Posterior cingulate gyrus (tissue), 11 donors: ENCODE data around the gene PDLIM5.

Source experiments
- DNase-seq, 10 donors: peaks; one replicate each; pipeline versions ENCODE4 v3.0.0 to v3.0.0-alpha.2; 2020 to 2021; ENCODE audit warnings: mixed read lengths in 3 of 10
- intact Hi-C: fragments of 100-400 bp; cut with DNase I; formaldehyde crosslinking; loops from one replicate; pipeline ENCODE4 v1.15.1; 2023

Gene PDLIM5

DNA sequence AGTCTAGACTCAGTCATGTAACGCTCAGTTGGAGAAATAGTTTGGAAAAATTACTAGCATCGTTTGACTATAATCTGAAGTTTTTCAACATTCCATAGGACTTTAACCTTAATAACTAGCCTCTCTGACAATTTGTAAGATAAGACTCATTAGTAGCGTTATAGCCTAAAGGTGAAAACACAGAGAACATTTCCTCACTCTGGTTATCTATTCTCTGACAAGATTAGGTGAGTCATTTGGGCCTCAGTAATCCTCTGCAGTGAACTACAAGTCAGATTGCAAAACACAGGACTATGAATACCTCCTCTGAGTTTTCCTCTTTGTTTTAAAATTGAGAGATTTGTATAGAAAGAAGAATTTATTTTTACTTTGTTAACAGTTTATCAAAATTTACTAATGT, 31.8 kb upstream of the PDLIM5 start:
- DNase-seq: no peak

DNA sequence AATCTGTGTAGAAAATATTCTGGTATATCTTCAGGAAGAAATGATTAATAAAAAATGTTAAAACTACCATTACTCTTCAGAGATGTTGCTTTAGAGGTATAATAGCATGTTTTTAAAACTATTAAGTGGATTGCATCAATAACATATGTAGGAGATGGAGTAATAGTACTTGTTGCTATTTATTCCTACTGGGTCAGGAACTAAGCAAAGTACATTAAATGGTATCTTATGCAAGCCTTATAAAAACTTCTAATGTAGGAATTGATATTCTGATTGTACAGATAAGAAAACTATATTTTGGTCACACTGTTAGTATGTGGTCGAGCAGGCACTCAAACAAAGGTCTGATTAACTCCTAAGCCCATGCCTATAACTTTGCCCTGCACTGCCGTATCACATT, 31.4 kb upstream of the PDLIM5 start:
- intact Hi-C loops: no loop called here
- DNase-seq: no peak

More for the DNA sequence above, 31.8 kb upstream of the PDLIM5 start:
- intact Hi-C loops: no loop called here

DNA sequence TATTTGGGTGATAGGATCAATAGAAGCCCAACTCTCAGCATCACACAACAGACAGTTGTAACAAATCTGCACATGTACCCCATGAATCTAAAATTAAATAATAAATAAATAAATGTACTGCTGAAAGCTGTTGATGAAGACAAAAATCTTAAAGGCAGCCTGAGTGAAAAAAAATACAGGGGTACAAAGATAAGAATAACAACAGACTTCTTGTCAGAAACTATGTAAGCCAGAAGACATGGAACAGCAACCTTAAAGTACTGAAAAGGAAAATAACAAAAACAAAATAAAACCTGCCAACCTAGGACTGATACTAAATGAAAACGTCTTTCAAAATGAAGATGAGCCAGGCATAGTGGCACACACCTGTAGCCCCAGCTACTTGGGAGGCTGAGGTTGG, 25.0 kb upstream of the PDLIM5 start:
- no peak for DNase-seq
- intact Hi-C loops: no loop called here

DNA sequence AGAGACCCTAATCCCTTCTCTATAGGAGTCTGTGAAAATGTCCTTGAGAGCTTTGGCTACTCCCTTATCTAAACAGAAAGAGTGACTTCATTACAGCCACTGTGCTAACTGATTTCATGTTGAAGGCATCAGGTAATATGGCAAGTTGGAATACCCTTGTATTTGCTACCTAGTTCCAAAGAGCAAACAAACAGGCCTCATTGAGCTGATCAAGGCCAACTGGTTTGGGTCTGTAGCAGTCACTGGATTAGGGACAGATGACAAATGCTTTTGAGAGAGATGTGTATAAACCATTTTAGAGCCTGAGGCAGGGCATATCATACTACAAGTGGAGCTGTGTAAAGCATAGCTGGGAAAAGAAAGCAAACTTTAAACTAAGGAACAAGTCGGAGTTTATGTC, 22.9 kb upstream of the PDLIM5 start:
- no peak for DNase-seq
- intact Hi-C loops: no loop called here

DNA sequence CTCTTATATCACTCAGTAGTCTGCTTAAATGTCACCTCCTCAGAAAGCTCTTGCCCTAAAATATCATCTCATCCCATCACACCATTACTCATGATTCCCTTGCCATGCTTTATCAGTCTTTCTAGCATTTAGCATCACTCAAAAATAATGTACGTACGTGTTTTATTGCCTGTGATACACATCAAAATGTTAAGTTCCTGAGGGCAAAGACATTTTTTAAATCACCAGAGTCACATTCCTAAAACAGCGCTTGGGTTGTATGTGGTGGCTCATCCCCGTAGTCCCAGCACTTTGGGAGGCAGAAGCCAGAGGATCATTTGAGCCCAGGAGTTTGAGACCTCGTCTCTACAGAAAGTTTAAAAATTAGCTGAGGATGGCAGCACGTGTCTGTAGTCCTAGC, 21.3 kb upstream of the PDLIM5 start:
- intact Hi-C loops: no loop called here
- DNase-seq: no peak

DNA sequence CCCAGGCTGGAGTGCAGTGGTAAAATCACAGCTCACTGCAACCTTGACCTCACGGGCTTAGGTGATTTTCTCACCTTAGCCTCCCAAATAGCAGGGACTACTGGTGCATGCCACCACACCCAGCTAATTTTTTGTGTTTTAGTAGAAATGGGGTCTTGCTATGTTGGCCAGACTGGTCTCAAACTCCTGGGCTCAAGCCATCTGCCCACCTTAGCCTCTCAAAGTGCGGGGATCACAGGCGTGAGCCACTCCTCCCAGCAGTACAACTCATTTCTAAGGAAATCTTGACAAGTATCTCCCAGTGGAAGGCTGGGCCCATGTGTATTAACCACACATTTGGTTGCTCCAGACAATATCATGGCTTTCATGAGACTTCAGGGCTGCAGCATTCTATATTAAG, 20.4 kb upstream of the PDLIM5 start:
- no peak for DNase-seq
- intact Hi-C loops: no loop called here

DNA sequence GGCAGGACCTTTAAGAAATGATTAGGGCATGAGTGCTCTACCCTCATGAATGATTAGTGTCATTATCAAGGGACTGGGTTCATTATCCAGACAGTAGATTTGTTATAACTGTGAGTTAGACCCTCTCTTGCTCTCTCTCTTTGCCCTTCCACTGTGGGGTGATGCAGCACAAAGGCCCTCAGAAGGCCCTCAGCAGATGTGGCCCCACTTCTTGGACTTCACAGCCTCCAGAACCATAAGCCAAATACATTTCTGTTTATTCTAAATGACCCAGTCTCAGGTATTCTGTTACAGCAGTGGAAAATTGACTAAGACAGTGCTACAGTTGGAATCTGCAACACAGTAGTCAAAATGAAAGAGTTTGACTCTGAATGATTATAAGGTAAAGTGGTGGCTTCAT, 17.2 kb upstream of the PDLIM5 start:
- no peak for DNase-seq
- intact Hi-C loops: no loop called here

DNA sequence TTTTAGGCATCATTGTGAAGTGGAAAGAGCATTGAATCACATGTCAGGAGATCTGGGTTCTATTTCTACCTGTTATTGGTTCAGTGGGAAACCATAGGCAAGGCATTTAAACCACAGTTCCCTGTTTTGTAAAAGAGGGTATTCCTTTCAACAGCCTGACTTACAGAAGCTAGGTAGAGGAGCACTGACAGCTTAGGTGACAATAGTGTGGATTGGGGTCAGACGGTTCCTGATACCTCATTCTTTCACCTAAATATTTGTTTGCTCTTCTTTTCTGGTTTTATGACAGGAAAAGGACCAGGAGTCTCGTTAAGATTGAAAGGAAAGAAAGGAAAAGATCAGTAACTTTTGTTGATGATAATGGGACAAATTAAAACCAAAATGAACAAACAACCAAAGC, 15.9 kb upstream of the PDLIM5 start:
- intact Hi-C loops: no loop called here
- DNase-seq: no peak

DNA sequence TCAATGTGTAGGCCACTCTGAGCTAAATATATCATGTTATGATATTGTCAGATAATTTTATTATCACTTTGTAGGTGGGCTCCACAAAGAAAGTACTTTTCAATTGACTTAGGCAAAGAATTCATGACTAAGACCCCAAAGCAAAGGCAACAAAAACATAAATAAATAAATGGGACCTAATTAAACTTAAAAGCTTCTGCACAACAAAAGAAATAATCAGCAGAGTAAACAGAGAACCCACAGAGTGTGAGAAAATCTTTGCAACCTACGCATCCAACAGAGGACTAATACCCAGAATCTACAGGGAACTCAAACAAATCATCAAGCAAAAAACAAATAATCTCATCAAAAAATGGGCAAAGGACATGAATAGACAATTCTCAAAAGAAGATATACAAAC, 15.2 kb upstream of the PDLIM5 start:
- no peak for DNase-seq
- intact Hi-C loops: no loop called here

DNA sequence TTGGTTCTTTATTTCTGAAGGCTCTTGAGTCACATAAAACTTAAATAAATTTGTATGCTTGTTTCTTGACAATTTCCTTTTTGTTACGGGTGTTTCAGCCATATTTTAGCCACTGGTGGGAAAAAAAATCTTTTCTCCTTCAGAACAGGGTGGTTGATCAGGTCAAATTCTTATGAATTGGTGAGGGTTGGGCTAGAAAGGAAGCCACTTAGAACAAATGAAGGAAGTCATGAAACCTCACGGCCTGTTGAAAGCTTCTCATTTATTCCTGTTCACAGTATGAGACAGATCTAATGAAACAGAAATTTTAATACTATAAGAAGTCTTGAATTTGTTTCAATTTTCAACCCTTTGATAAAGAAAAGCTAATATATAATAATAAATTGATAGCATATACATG, 12.1 kb upstream of the PDLIM5 start:
- intact Hi-C loops: no loop called here
- DNase-seq: no peak

DNA sequence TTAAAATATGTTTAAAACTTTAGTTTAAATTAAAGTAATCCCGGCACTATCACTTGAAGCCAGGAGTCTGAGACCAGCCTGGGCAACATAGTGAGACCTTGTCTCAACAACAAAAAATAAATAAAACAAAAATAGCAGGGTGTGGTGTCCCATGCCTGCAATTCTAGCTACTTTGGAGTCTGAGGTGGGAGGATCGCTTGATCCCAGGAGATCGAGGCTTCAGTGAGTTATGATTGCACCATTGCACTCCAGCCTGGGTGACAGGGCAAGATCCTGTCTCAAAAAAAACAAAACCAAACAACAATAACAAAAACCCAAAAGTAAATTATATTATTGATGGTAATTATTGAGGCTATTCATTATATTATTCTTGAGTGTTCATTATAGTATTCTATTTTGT, 9.9 kb upstream of the PDLIM5 start:
- DNase-seq: no peak
- intact Hi-C loops: no loop called here

DNA sequence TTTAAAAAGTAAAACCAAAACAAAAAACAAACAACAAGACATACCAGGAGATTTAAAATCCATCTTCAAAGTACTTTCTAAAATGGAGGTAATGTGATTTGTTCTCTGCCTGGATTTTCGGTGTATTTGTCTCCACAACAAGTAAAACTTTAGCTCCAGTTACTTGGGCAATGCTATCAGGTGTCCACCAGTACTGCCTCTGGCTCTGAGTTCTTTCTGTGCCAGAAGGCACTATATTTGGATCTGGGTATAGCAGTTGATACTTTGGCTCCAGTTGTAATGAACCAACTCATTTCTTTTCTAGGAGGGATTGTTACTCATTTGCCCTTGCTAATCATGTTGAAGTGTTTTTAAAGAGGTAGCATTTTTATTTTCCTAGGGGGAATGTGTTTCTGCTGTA, 9.5 kb upstream of the PDLIM5 start:
- no peak for DNase-seq
- intact Hi-C loops: no loop called here

DNA sequence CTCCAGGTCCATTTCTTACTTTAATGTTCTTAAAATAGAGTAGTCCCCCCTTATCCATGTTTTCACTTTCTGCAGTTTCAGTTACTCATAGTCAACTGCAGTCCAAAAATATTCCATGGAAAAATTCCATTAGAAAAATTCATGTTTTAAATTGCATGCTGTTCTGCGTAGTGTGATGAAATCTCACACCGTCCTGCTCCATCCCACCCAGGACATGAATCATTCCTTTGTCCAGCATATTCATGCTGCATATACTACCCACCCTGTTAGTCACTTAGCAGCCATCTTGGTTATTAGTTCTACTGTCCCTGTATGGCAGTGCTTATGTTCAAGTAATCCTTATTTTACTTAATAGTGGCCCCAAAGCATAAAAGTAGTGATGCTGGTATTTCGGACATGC, 5.4 kb upstream of the PDLIM5 start:
- DNase-seq: no peak
- intact Hi-C loops: no loop called here

DNA sequence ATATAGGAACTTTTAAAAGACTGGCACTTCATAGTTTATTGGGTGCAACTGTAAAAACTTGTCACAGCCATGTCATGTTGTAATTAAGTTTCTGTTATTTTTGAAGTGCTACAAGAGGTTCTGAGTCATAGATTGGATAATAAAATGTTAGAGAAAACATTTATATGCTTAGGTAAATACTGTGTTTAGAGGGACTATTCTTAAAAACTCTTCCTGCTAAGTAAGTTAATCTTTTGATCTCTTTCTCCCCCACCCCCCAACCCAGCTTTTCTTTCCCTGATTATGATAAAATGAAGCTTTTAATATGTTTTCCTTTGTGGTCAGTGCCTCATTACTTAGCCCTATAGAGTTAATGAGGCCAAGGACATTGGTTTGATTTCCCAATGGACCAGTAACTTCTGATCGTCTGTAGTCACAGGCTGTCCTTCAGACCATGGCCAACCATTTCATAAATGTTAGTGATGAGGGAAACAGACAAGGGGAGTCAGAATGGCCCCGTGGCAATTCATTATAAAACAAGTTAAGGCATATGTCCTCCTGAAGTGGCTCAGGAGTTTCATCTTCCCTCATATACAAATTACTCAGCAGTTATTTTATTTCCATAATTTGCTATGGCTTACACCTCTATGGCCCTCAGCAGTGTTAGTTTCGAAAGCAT, 3.9 kb upstream of the PDLIM5 start:
- intact Hi-C loops: no loop called here
- no peak for DNase-seq

DNA sequence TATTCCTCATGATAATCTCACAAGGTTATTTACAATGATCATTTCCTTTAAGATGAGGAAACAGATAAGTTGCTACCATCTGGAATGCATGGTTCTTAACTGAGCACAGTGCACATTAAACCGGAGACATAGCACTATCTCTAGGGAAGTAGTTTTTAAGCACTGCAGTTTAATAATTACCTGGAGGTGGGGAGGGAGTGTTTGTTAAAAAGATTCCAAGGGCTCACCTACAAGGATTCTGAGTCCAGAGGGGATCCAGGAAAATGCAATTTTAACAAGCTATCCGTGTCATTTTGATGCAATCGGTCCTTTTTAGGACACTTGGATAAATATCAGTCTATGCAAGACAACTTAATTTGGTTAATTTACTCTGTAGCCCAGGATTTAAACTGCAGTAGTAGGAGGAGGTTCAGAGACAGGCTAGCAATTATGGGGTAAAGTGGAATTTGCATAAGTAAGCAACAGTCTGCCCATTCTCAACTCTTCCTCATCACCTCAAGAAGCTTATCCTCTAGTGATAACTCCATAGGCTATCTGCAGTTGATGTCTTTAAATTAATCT, 2.8 kb upstream of the PDLIM5 start:
- DNase-seq: no peak
- intact Hi-C loops: no loop called here

DNA sequence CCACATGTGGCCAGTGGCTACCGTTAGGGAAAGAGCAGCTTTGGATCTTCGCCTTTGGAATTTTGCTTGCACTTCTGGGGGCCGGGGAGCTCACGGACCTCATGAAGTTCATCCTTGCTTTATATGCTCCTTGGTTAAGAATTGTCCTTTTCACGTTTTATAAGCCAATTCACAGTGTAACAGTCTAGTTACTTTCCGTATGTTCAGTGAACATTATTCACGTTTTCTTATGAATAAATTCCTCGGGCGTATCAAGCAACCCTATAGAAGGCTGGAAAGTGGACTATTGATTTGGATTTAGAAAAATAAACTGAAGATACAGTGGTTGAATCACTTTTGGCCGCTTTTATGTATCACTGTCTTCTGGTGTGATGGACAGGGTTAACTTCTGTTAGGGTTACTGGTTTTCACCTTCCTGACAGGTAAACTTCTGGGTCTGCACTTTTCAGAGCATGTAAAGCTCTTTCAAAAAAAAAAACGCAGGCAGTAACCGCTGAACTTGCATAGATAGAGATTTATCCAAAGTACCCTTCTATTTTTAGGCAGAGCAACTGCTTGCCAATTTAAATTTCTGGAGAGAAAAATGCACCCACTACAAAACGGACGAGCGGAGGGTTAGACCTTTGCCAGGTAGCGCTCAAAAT, 569 bp upstream of the PDLIM5 start:
- DNase-seq: no peak
- intact Hi-C loops: loop anchor here (2.0 to 5.0 kb wide), 2 partner anchors 44 to 126 kb away; no protein-coding TSS in a partner anchor

DNA sequence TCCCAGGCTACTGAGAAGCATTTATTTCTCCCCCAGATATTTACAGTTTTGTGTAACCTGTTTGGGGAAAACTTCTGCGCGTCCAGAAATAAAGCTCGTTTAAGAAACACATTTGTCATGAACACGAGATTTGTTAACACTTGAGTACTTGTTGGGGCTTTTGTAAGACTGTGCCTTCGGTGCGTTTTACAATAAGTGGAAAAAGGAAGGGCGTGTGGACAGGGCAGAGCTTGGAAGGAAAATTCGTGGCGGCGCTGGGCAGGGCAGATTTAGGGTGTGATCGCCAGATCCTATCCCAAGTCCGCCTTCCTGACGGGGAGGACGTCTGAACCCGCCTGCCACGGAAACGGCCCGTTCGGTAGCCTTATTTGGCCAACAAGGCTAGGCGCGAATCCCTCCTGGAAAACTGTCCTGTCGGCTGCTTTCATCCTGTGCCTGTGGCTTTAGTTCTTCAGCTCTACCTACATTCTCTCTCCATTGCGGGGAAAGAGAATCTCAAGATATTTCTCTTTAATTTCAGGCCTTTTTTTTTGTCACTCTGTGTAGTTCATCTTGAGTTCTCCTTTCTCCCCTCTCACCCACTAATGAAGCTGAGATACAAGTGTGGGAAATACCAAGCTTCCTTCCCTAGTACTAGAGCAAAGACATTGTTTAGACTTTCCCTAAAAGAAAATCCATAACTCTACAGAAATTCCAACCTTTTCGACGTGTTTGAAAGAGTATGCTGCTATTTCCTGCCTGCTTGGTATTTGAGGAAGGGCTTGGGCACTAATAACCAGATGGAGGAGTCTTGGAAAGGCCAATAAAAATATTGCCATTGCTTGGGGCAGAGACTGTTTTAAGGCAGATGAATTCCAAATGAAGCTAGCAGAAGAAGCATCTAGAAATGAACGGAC, 982 bp downstream of the PDLIM5 start:
- intact Hi-C loops: loop anchor here (5.0 kb wide), 1 partner anchor 125 kb away; no protein-coding TSS in a partner anchor
- DNase-seq: peak; percentile 26 to 89 (median 36)

DNA sequence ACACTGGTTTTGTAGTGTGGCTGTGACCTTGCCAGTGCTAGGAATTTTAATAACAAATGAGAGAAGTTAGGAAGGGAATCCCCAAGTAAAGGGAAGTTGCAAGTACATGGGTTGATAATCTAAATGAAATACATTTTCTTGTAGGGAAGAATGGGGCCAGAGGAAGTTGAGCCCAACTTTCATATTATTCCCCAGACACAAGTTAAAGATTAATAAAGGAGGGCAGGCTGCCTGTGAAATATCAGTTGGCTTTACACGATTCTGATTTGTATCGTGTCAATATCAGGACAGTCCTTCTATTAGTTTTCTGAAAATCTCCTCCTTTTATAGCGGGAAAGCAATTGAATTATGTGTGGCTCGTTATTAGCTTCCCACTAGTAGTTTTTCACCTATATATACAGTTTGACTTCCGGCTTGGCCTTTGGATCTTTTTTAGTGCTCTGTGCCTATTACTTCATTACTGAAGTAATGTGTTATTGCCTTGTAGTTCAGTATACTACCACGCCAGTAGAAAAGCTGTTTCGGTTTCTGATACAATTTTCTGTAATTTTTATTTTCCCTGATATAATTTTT, 1.7 kb downstream of the PDLIM5 start:
- intact Hi-C loops: loop anchor here (5.0 kb wide), 1 partner anchor 124 kb away; no protein-coding TSS in a partner anchor

DNA sequence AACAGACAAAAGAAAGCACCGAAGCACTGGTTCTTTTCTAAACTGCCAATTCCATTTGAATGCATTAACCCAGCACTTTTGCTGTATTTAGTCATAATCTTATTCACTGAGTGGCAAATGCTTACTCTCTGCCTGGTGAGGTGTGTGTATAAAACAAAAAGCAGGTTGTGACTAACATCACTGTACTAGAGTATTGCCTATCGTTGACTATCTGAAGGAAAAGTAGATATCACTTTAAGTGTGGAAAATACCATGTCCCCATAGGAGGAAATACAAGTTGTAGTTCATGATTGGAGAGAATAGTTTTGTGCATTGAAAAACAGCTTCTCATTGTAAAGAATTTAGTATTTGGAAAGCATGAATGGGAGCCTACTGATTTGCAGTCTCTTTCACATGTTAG, 2.7 kb downstream of the PDLIM5 start:
- DNase-seq: no peak
- intact Hi-C loops: loop anchor here (5.0 kb wide), 1 partner anchor 123 kb away; no protein-coding TSS in a partner anchor

More for the DNA sequence above, 1.7 kb downstream of the PDLIM5 start:
- no peak for DNase-seq

DNA sequence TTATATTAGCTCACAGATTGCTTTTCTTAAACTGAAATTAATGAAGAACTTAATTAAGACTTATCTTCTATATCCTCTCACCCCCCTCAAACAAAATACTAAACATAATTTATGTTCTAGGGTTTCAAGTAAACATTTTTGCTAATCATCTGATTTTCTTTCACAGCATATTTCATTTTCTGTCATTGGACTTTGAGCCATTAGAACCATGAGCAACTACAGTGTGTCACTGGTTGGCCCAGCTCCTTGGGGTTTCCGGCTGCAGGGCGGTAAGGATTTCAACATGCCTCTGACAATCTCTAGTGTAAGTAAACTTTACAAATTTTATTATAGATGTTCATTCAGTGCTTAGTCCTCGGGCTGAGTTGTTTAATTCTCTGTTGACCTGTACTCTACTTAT, 3.3 kb downstream of the PDLIM5 start:
- DNase-seq: no peak
- intact Hi-C loops: no loop called here

DNA sequence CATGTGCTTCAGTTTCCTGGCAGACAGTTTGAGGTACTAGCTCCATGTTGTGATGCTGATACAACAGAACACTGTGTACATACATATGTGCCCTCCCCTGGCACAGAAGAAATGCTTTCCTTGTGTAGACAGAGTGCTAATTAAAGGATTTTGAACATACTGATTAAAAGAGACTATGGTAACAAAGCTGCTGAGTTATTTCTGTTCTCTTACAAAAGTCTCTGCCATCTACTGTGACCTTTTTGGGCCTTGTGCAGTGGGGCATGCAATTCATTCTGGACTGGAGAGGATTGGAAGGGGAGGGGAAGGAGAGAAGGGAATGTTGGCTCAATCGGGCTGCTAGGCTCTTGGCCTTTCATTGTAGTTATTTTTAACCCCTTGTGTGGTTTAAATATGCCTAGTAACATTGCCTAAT, 6.0 kb downstream of the PDLIM5 start:
- DNase-seq: no peak
- intact Hi-C loops: no loop called here
